Stimulated activated naive B cell treated with anti-CD40 and anti-IgM and Interleukin-4, amounts not matched to agents 10 μg/mL and 1 μg/mL and 100 μg/mL, for 72 hours (primary cell): Measurements from ENCODE around the gene TIGAR.

ENCODE experiments used
- ATAC-seq, 2 donors: fragments of 150-1000 bp; cut with Tn5 transposase; replicated peaks; 2 replicates each; pipeline ENCODE4 v1.10.0; 2021; ENCODE audit warnings: moderate library complexity in 1 of 2
- DNase-seq: peaks from one replicate; pipeline ENCODE4 v3.0.0; 2021
- H3K27ac Mint-ChIP-seq: one replicate; pipeline ENCODE4 v1.8.0; 2022; ENCODE audit warnings: mild to moderate bottlenecking, mixed read lengths
- H3K27me3 Mint-ChIP-seq, 2 donors: one replicate each; pipeline ENCODE4 v1.8.0; 2022; ENCODE audit warnings: mixed read lengths in 2 of 2
- H3K36me3 Mint-ChIP-seq, 2 donors: one replicate each; pipeline ENCODE4 v1.8.0; 2022; ENCODE audit warnings: mixed read lengths in 2 of 2, mild to moderate bottlenecking in 1 of 2
- H3K4me1 Mint-ChIP-seq, 2 donors: one replicate each; pipeline ENCODE4 v1.8.0; 2022; ENCODE audit warnings: mixed read lengths in 2 of 2, mild to moderate bottlenecking in 1 of 2
- H3K4me3 Mint-ChIP-seq, 2 donors: one replicate each; pipeline ENCODE4 v1.8.0; 2022; ENCODE audit warnings: mild to moderate bottlenecking in 2 of 2, mixed read lengths in 2 of 2, moderate library complexity in 1 of 2
- H3K9me3 Mint-ChIP-seq, 2 donors: one replicate each; pipeline ENCODE4 v1.8.0; 2022; ENCODE audit warnings: mixed read lengths in 2 of 2, mild to moderate bottlenecking in 1 of 2

The TIGAR gene

GRCh38 chr12:4392223-4392742, 71.3 kb downstream of the TIGAR start:
- no peak overlapping the region for H3K4me3 Mint-ChIP-seq
- H3K27me3 Mint-ChIP-seq: peaks cover 21 to 36% of the 10 kb centered on the region in 2 donors
- H3K9me3 Mint-ChIP-seq: no peaks in the 10 kb centered on the region
- no peaks in the 10 kb centered on the region for H3K4me1 Mint-ChIP-seq
- peak overlapping the region; percentile 14 for H3K27ac Mint-ChIP-seq
- H3K36me3 Mint-ChIP-seq: no peaks in the 10 kb centered on the region
- ATAC-seq (peak; percentile 16 to 21), DNase-seq (no peak)

- Mint-ChIP-seq H3K4me1 (peaks cover 0 to under 1% of the 10 kb centered on the region in 2 donors), H3K27me3 (peaks cover 21 to 36% of the 10 kb centered on the region in 2 donors), H3K9me3 (no peaks in the 10 kb centered on the region), H3K4me3 (no peak overlapping the region), H3K36me3 (no peaks in the 10 kb centered on the region), H3K27ac (no peak overlapping the region)
- no peak for ATAC-seq
- no peak for DNase-seq
Measured at GRCh38 chr12:4393211-4393610, 72.2 kb downstream of the TIGAR start.

- Mint-ChIP-seq H3K27ac (no peak overlapping the region), H3K4me1 (peaks cover 0 to 4% of the 10 kb centered on the region in 2 donors), H3K27me3 (peaks cover 20 to 39% of the 10 kb centered on the region in 2 donors), H3K9me3 (no peaks in the 10 kb centered on the region), H3K4me3 (no peak overlapping the region), H3K36me3 (no peaks in the 10 kb centered on the region)
- ATAC-seq (no peak), DNase-seq (no peak)
Measured at GRCh38 chr12:4395818-4396217, 74.8 kb downstream of the TIGAR start.

- H3K9me3 Mint-ChIP-seq: peaks cover 0 to 2% of the 10 kb centered on the region in 2 donors
Measured at GRCh38 chr12:4401117-4401516, 80.1 kb downstream of the TIGAR start.

GRCh38 chr12:4402996-4403395, 82.0 kb downstream of the TIGAR start:
- Mint-ChIP-seq H3K27me3 (peaks cover 8 to 16% of the 10 kb centered on the region in 2 donors), H3K9me3 (peaks cover 0 to 2% of the 10 kb centered on the region in 2 donors), H3K4me1 (peaks cover 4% of the 10 kb centered on the region in 2 donors), H3K36me3 (no peaks in the 10 kb centered on the region), H3K4me3 (no peak overlapping the region), H3K27ac (no peak overlapping the region)
- DNase-seq: no peak
- no peak for ATAC-seq

More at GRCh38 chr12:4401117-4401516, 80.1 kb downstream of the TIGAR start:
- Mint-ChIP-seq H3K27me3 (peaks cover 8 to 18% of the 10 kb centered on the region in 2 donors), H3K36me3 (no peaks in the 10 kb centered on the region), H3K4me3 (no peak overlapping the region), H3K4me1 (peaks cover 4% of the 10 kb centered on the region in 2 donors), H3K27ac (no peak overlapping the region)
- ATAC-seq (no peak), DNase-seq (no peak)
